Measurements from ENCODE around the gene TNFRSF13B.
A peak's percentile ranks its signal among the peaks of the same experiment; 100 is the strongest.
"Not testable (repeated sequence)": the region's sequence is repeated elsewhere in the genome, so short reads cannot be mapped to it uniquely, and the experiment has no call there.

The TNFRSF13B gene

DNA sequence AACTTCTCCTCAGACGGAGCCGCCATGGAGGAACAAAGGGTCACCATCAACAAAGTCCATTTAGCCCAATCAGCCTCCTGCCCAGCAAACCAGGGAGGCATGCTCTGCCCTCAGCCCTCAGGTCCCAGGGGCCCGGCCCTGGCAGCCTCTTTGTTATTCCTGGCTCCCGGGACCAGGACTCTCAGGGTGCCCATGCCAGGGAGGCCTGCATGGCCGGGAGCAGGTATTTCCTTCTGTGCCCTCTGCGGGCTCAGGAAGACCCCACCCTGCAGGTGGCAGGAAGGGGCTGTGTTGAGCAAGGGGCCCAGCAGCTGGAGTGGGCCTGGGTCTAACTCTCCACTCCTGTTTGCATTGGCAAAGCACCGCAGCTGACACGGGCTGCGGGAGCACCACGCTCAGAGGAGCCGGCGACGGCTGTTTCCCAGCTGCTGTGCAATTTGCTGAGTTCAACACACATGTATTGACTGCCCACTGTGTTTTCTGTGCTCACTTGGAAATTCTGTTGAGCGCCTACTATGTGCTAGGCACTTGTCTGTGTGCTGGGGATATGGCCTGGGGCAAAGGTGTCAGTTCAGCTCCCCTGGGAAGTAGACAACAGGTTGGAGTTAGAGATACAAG is 33.2 kb upstream of the TNFRSF13B start:
- peak; percentile 47 for DNase-seq

DNA sequence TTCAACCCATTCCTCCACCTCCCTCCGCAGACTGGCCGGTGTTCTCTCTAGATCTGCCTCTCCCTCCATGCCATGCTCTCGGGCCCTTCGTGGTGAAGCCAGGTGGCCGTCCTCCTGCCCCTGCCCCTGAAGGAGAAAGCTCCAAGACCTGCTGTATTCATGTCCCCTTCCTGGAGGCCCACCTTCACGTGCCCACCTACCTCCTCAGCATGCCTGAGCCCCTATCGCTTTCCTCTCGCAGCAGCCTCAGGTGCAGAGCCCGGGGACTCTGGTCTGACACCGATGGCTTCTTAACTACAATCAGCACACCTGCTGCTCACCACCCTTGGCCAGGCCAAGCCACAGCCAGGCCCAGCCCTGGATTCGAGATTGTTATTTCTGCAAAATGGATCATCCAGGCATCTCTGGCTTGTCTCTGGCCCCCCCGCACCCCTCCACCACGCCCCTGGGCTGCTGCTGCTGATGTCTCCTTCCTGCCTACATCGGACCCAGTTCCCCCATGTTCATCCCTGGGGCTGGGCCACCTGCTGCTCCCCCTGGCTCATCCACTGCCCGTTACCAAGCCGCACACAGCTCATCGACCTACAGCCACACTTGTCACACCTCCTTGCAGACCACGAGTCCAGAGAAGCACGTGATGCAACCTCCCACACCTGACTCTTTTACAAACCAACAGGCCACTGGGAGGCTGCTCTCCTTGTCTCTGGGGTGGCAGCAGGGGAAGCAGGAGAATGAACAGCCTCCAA is 32.5 kb upstream of the TNFRSF13B start:
- DNase-seq, result peak; percentile 40

DNA sequence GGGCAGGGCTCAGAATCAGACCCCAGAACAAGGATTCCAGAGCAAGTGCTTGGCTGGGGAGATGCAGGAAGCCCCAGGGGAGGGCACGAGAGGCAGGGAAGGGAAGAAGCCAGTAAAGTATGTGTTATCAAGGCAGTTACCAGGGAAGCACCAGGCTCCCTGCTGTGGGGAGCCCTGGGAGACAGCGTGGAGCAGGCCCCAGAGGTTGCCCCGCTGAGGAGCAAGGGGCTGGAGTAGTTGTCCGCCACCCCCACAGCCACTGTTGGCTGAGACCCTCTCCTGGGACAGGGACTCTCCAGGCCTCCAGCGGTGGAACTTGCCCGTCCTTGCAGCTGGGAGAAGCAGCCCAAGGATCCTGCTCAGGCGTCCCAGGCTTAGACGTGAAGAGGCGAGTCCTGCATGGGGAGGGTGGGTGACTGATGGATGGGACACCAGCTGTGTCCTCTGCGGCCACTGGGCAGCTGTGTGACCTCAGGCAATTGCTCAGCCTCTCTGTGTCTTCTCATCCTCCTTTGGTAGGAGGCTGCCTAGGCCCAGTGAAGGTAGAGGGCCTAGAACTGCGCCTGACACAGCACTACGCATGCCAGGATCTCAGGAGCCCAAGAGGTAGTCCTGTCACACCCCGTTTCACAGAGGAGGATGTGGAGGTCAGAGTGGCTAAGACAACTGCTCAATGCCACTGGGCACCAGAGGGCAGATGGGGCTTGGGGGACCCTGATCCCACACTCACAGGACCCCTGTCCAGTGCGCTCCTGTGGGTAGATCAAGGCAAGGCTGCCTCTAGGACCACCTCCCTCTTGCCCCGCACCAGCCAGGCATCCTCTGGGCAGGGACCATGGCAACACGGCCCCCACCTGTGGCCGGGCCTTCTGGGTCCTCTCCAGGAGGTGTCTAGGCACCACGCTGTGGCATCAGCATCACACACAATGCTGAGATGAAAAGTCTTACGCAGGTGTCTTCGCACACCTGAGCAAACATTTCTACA is 31.1 kb upstream of the TNFRSF13B start:
- DNase-seq, result not testable (repeated sequence)

DNA sequence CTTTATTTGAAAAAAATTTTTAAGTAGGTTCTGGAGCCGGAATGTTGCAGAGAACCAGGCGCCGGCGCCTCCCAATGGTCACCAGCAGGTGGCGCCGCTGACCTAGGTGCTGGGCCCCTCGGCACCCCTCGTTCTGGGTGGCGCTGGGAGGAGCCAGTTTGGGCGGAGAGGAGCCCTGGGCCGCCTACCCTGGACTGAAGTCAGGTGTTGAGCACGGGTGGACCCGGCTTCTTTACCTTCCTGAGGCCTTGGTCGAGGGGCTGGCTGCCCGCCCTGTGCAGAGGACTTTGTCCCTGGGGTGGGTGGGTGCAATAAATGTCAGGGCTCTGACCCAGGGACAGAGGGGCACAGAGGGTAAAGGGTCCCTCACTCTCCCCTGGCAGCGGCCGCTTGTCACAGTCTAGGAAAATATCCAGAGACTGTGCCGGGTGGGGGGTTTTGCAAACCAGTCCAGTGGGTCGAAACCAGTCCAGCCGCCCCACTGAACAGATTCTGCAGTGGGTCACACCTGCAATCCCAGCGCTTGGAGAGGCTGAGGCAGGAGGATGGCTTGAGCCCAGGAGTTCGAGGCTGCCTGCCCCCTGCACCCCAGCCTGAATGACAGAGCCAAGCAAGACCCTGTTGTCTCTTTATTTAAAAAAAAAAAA is 30.1 kb upstream of the TNFRSF13B start:
- peak; percentile 80 for DNase-seq

DNA sequence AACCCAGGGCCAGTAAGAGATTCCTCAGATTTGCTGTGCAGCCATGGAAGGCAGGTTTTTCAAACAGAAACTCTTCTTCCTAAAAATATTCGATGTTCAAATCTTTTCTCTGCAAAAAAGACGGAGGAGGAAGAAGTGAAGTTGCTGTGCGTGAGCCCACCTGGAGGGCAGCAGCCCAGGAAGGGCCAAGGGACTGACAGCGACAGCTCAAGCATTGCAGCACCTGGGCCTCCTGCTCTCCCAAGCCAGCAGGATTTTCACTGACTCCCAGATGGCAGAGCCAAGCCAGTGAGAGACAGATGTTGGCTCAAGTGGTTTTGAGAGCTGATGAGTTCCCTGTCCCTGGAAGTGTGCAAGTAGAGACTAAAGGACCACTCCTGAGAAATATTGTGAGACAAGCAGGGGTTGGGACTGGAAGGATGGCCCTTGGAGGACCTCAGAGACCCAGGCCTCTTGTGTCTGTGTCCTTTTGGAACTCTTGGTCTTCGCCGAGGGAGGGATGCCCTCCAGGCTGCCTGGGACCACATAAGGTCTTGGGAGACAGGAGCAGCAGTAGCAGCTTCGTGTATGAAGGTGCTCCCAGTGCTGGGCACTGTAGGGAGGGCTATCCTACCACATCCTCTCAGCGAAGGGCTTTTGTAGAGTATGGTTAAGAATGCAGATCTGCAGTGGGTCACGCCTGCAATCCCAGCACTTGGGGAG is 29.3 kb upstream of the TNFRSF13B start:
- peak; percentile 43 for DNase-seq

DNA sequence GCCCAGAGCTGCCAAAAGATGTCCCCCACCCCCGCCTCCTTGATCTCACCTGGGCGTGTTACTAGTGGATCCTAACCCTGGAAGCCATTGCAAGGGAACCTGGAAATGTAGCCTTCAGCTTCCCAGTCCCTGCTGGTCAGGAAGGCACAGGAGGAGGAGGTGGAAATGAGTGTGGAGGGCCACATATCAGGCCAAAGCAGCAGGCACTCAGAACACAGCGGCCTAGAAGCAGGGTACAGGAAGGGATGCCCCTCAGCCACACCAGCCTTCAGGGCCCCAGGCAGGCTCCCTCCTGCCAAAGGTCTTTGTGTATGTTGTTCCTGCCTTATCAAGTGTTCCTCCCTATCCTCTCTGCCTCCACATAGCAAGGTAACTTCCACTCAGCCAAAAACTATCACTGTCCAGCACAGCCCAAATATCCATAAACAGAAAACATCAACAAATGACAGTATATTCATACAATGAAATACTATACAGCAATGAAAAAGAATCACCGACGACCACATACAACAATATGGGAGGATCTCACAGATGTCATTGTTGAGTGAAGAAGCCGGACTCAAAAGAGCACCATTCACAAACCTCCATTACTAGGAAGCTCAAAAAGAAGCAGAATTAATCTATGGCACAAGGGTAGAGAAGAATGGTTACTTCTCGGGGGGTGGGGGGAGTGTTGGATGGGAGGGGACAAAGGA is 28.2 kb upstream of the TNFRSF13B start:
- no peak for DNase-seq

DNA sequence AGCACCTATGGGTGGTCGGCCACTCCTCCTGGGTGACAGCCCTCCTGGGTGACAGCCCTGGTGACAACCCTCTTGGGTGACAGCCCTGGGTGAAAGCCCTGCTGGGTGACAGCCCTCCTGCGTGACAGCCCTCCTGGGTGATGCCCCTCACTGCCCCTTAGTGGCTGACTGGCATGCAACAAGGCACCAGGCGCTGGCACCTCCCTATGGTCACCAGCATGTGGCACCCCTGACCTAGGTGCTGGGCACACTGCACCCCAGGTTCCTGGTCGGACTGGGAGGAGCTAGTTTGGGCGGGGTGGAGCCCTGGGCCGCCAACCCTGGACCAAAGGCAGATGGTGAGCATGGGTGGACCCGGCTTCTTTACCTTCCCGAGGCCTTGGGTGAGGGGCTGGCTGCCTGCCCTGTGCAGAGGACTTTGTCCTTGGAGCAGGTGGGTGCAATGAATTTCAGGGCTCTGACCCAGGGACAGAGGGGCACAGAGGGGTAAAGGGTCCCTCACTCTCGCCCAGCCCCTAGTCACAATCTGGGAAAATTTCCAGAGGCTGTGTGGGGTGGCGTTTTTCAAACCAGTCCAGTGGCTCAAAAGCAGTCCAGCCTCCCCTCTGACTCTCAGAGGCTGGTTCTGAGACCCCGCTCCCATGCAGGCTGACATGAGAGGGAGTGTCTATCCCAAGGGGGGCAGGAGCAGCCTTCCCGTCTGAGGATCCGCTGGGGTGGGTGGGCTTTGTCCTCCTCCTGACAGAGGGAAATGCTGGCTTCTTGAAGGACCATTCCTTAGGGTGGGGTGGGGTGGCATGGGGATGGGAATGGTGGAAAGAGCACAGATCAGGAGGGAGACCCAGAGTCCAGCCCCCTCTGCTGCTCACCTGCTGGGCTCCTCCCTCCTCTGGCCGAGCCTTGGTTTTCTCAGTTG is 25.9 kb upstream of the TNFRSF13B start:
- DNase-seq, result no peak

DNA sequence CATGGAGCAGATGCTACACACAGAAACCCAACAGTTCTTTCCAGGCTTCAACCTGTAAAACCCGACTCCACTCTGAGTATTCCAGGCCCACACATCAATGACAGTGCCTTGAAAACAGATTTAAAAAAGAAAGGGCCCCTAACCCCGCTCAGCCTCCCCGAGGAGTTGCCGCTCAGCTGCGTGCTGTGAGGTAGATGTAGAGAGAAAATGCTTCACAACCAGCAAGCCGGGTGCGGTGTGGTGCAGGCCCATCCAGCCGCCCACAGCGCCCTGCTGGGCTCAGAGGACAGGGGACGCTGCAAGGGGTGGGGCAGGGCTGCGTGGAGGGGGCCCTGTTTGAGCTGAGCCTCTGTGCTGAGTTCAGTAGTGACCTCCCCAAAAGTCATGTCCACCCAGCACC is 24.8 kb upstream of the TNFRSF13B start:
- not testable (repeated sequence) for DNase-seq

DNA sequence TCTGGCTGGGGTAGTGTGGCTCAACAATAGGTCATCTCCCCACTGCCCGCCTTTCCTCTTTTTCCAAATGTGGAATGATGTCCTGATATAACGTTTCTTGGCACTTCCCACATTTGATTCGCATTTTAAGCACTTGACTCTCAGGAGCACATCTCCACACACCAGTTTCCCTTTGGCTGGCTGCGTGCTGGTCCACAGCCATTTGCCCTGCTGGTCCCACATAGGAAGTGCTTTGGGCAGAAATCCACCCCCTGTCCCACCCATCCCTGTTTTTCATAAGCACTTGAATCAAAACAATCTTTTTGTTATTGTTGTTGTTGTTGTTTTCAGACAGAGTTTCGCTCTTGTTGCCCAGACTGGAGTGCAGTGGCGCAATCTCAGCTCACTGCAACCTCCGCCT is 24.0 kb upstream of the TNFRSF13B start:
- no peak for DNase-seq

DNA sequence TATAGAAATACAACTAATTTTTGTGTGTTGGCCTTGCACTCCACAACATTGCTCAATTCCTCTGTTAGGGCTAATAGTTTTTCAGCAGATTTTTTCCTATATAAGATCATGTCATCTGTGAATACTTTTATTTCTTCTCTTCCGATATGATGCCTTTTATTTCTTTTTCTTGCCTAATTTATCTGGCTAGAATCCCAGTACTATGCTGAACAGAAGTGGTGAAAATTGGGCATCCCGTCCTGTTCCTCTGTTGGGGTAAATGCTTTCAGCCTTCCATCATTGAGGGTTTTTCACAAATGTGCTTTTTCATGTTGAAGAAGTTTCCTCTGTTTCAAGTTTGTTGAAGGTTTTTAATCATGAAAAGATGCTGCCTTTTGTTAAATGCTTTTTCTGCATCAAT is 22.7 kb upstream of the TNFRSF13B start:
- no peak for DNase-seq

DNA sequence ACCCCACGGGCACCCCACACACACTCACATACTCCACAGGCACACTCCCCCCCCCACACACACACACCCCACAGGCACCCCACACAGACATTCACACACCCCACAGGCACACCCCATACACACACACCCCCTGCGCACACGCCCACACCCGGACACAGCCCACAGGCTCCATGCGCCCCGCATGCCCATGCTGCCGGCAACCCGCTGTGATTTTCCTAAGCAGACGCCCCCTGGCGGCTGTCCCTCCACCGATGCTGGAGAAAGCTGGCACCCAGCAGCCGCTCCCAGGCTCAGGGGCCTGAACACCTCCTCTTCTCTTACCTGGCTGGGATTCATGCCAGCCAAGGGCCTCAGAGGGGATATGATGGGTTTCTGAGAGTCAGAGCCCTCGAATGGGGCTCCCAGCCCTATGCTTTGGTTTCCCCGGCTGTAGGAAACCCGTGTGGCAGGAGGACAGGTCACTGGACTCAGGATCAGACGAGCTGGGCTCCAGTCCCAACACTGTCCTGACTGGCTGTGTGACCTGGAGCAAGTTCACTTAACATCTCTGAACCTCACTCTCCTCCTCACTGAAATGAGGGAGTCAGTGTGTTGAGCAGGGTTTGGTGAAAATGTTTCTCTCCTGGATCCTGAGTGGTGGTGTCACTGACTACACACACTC is 19.6 kb upstream of the TNFRSF13B start:
- DNase-seq, result peak; percentile 92

DNA sequence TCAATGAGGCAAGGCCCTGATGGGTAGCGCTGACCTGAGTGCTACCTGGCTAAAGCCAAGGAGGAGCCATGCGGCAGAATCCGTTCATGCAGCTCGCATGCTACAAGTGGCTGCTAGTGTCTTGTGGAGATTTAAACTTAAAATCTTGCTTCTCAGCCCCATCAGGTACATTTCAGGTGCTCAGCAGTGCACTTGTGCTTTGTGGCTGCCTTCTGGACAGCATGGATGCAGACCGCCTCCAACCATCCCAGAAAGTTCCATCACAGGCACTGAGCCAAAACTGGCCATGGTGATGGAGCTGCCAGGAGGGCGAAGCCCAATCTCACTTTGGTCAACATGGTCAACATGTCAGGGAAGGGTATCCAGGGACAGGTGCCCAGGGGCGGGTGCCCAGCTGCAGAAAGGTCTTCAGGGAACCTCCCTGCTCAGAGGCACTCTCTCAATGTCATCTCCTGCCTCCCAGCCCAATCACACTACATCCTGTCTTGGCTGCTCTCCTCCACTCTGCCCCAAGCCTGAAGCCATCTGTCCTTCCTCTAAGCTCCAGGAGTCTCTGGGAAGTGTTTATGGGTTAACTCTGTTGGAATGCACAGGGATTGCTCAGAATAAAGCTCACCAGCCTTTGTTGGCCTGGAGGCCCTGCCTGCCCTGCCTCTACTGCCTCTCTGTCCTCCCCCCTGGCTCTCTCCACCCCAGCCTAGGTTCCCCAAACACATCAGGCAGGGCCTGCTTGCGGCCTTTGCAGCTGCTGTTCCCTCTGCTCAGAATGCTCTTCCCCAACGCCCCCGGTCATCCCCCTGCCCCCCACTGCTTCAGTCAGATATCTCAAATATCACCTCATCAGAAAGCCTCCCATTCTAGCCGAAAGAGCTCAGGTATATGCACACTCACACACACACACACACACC is 18.3 kb upstream of the TNFRSF13B start:
- DNase-seq, result no peak

DNA sequence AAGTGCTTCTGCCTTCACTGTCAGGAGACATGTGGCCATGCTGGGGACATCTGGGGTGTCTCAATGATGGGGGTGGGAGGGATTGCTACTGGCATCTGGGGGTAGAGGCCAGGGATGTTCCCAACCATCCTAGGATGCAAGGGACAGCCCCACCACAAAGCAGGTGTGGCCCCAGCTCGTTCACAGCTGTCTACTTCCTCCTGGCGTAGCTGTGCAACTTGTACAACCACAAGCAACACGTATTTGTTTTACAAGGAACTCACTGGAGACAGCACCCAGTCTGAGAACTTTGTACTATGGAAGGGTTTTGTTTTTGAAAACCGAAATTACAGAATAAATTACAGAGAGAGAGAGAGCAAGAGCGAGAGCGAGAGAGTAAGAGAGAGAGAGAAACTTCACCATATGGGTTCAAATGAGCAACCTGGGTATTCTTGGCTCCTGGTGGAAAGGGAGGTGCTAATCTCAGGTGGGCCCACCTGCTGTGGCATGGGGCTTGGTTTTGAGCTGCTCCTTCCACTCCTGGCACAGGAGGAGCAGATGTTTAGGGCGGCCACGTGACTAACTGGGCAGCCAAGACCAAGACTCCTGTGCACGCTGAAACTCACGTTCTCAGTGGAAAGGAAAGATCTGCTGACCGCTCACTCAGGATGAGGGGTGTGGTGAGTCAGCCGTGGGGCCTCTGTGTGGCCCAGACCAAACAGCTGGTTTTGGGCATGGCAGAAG is 17.5 kb upstream of the TNFRSF13B start:
- no peak for DNase-seq

DNA sequence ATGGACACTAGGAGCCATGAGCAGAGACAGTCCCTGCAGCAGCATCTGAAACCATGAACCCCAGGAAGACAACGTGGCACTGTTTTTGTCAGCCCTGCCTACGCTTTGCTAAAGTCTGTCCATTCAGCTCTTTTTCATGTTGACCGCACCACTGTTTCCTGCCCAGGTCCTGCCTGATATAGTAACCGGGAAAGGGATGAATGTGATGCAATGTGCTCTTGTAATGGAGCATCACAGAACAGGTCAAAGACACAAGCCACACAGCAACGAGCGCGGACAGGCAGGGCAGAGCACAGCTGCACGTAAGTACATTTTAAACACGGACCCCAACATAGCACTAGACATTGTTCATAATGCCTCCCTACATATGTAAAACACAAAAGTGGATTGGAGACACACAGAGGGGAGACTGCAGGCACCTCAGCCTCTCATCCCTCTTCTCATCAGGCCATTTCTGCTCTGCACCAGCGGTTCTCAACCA is 16.9 kb upstream of the TNFRSF13B start:
- no peak for DNase-seq

DNA sequence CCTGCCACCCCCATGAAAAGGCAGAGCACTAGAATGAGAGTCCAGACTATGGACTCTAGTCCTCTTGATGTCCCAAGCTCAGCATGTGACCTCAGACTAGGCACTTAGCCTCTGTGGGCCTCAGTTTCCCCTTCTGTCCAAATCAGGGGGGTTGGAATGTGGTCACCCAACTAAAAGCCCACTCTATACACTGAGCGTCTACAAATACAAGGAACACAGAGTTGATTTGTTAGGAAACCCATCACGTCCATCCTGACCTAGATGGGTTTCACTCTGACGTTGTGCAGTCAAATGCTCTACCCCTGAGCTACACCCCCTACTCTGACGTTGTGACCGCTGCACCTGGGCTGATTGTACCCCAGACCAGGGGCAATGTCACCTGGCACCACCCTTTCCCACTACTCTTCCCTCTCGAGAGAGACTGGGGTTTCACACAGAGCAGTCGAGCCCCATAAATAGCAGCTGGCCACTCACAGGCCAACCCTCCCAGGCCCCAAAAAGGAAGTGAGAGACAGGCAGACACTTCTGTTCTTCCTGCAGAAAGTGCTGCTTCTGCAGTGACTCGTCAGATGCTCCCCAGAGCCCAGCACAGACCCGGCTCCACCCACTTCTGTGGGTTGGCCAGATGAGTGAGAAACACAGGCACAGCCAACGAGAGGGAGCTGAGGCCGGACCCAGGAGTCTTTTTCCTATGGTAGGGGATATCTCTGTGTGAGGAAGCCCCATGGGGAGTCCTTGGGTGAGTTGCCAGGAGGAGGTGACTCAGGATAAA is 16.1 kb upstream of the TNFRSF13B start:
- peak; percentile 47 for DNase-seq

DNA sequence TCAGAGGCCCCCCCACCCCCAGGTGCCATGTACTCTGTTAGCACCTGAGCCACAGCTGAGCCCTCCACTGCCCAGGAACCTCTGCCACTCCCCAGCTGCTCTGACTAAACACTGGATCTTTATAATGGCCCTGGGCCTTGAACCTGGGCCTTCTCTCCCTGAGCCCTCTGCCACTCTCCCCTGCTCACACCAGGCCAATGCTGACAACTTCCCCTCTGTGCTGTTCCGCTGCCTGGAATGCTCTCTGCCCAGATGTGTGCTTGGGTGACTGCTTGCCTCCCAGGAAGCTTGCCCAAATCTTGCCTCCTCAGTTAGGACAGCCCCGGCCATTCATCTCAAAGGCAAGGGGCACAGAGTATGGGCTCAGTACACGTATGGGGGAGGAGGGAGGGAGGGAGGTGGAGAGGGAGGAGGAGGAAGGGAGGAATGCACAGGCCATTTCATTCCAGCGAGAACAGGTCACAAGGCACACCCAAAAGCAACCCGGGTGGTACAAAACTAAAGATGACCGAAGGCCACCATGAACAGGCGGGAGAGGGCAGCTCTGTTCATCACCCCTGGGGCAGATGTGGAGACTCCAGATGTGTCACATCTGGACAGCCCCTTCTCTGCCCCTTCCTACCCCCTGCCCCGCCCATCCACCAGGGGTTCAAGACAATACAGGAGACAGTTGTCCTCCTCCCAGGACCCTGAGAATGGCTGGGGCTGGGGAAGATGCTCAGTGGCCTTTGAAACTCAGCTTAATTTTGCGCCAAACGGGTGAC is 15.3 kb upstream of the TNFRSF13B start:
- DNase-seq, result no peak
